IMR-90 (cell line): ENCODE data around the gene STAT5B. TPM values are rescaled to one million over a fixed set of nuclear protein-coding genes. Genes with fewer than 3 reads are reported as not detected.

Experiments used
- ATAC-seq: fragments of 200-7000 bp; cut with Tn5 transposase; 2 replicates; pipeline ENCODE4 v1.9.1; 2020; ENCODE audit warnings: low read depth, mild to moderate bottlenecking, moderate library complexity
- BruUV-seq: library from RNA; stranded (reverse); fragments of 400-500 nt; replicated peaks from 2 replicates; lab custom pipeline; 2021; lab: Mats Ljungman, UMichigan
- CTCF ChIA-PET: fragments of 300-600 bp; formaldehyde crosslinking; extraction: SDS; loops from one replicate; lab custom pipeline; 2021; ENCODE audit warnings: antibody characterized with exemption; lab: Yijun Ruan, JAX
- POLR2A ChIA-PET: fragments of 300-600 bp; sonication (Branson Sonifier 250); formaldehyde crosslinking; loops from one replicate; lab custom pipeline; 2022; ENCODE audit warnings: antibody characterized with exemption; ENCODE audit not compliant: unreplicated experiment; lab: Charles Lee
- DNase-seq: peaks from one replicate; pipeline ENCODE4 v3.0.0; 2013
- H2AFZ ChIP-seq: replicated peaks from 2 replicates; pipeline ENCODE3; 2013; ENCODE audit warnings: low read length, mild to moderate bottlenecking; ENCODE audit not compliant: poor library complexity
- H2AK5ac ChIP-seq: 2 replicates; pipeline ENCODE4 v1.6.1; 2013; ENCODE audit warnings: low read depth, low read length, inconsistent platforms
- H2AK9ac ChIP-seq: replicated peaks from 2 replicates; pipeline ENCODE3; 2013; ENCODE audit warnings: mild to moderate bottlenecking, low read depth, low read length, moderate library complexity; ENCODE audit not compliant: poor library complexity
- H2BK120ac ChIP-seq: 2 replicates; pipeline ENCODE4 v1.6.1; 2013; ENCODE audit warnings: low read depth, low read length, inconsistent platforms
- H2BK15ac ChIP-seq: 3 replicates; pipeline ENCODE4 v1.6.1; 2013; ENCODE audit warnings: low read depth, low read length, inconsistent platforms
- H2BK20ac ChIP-seq: 2 replicates; pipeline ENCODE4 v1.6.1; 2013; ENCODE audit warnings: low read depth, mild to moderate bottlenecking, inconsistent platforms, low read length, moderate library complexity
- H2BK5ac ChIP-seq: 2 replicates; pipeline ENCODE4 v1.6.1; 2013; ENCODE audit warnings: mild to moderate bottlenecking, low read depth, low read length, inconsistent platforms; ENCODE audit not compliant: poor library complexity, severe bottlenecking
- H3K14ac ChIP-seq: replicated peaks from 2 replicates; pipeline ENCODE4 v1.6.1; 2013; ENCODE audit warnings: low read depth, low read length, inconsistent platforms
- H3K18ac ChIP-seq: 2 replicates; pipeline ENCODE4 v1.6.1; 2013; ENCODE audit warnings: low read depth, low read length, control low read depth
- H3K23ac ChIP-seq: 2 replicates; pipeline ENCODE4 v1.6.1; 2013; ENCODE audit warnings: low read depth, low read length, inconsistent platforms
- H3K27ac ChIP-seq: 2 replicates; pipeline ENCODE4 v1.5.1; 2013; ENCODE audit warnings: mild to moderate bottlenecking, control low read depth, low read length; ENCODE audit not compliant: insufficient read depth
- H3K27me3 ChIP-seq: 2 replicates; pipeline ENCODE4 v1.6.1; 2013; ENCODE audit warnings: low read length; ENCODE audit not compliant: control insufficient read depth, insufficient read depth
- H3K36me3 ChIP-seq: 2 replicates; pipeline ENCODE4 v1.6.1; 2013; ENCODE audit warnings: low read length, mixed read lengths; ENCODE audit not compliant: control insufficient read depth, insufficient read depth
- H3K4ac ChIP-seq: 2 replicates; pipeline ENCODE4 v1.6.1; 2013; ENCODE audit warnings: low read depth, low read length, inconsistent platforms
- H3K4me1 ChIP-seq: 2 replicates; pipeline ENCODE4 v1.6.1; 2013; ENCODE audit warnings: low read length, mixed read lengths; ENCODE audit not compliant: control insufficient read depth, insufficient read depth
- H3K4me2 ChIP-seq: 2 replicates; pipeline ENCODE4 v1.6.1; 2013; ENCODE audit warnings: low read depth, mild to moderate bottlenecking, control low read depth, low read length, moderate library complexity
- H3K4me3 ChIP-seq: 2 replicates; pipeline ENCODE4 v1.5.1; 2013; ENCODE audit warnings: low read depth, mild to moderate bottlenecking, control low read depth, low read length, moderate library complexity; ENCODE audit not compliant: insufficient read depth
- H3K56ac ChIP-seq: 2 replicates; pipeline ENCODE4 v1.6.1; 2013; ENCODE audit warnings: low read length, inconsistent platforms; ENCODE audit not compliant: insufficient read depth; ENCODE audit errors: extremely low read depth
- H3K79me1 ChIP-seq, 2 experiments: 2 replicates each; pipeline ENCODE4 v1.6.1; 2013; ENCODE audit warnings: low read length in 2 of 2, inconsistent platforms in 1 of 2, low read depth in 1 of 2
- H3K9ac ChIP-seq: 2 replicates; pipeline ENCODE4 v1.6.1; 2013; ENCODE audit warnings: low read depth, low read length, control low read depth
- H3K9me1 ChIP-seq: 2 replicates; pipeline ENCODE4 v1.6.1; 2013; ENCODE audit warnings: low read length, inconsistent platforms; ENCODE audit not compliant: insufficient read depth
- H3K9me3 ChIP-seq: 2 replicates; pipeline ENCODE4 v1.6.1; 2013; ENCODE audit warnings: low read length; ENCODE audit not compliant: control insufficient read depth, insufficient read depth
- H4K20me1 ChIP-seq: 2 replicates; pipeline ENCODE4 v1.6.1; 2013; ENCODE audit warnings: low read length, inconsistent platforms; ENCODE audit not compliant: insufficient read depth
- H4K5ac ChIP-seq: 2 replicates; pipeline ENCODE4 v1.6.1; 2013; ENCODE audit warnings: mild to moderate bottlenecking, low read depth, low read length, control low read depth
- H4K8ac ChIP-seq, 2 experiments: 2 replicates each; pipeline ENCODE4 v1.6.1; 2013; ENCODE audit warnings: low read depth in 2 of 2, low read length in 2 of 2, control low read depth in 1 of 2, inconsistent platforms in 1 of 2
- H4K91ac ChIP-seq: 2 replicates; pipeline ENCODE4 v1.6.1; 2013; ENCODE audit warnings: low read depth, low read length, inconsistent platforms; ENCODE audit not compliant: insufficient read depth
- BHLHE40 ChIP-seq: fragments of 150-350 bp; IDR thresholded peaks from 2 replicates; pipeline ENCODE4 v1.6.1; 2016; ENCODE audit warnings: mild to moderate bottlenecking, low read depth, low read length
- CEBPB ChIP-seq: IDR thresholded peaks from 2 replicates; pipeline ENCODE4 v1.6.1; 2012; ENCODE audit warnings: low read depth, low read length, improper control_type of control experiment
- CHD1 ChIP-seq: IDR thresholded peaks from 2 replicates; pipeline ENCODE4 v1.6.1; 2012; ENCODE audit warnings: low read depth, low read length, improper control_type of control experiment
- ELK1 ChIP-seq: fragments of 150-350 bp; IDR thresholded peaks from 2 replicates; pipeline ENCODE4 v1.6.1; 2016; ENCODE audit warnings: low read depth, mild to moderate bottlenecking, low read length, moderate library complexity, borderline replicate concordance
- MAZ ChIP-seq: IDR thresholded peaks from 2 replicates; pipeline ENCODE4 v1.6.1; 2012; ENCODE audit warnings: low read depth, mild to moderate bottlenecking, low read length, improper control_type of control experiment, moderate library complexity, borderline replicate concordance
- RAD21 ChIP-seq: IDR thresholded peaks from 2 replicates; pipeline ENCODE4 v1.6.1; 2012; ENCODE audit warnings: low read length, improper control_type of control experiment
- RCOR1 ChIP-seq: IDR thresholded peaks from 2 replicates; pipeline ENCODE4 v1.6.1; 2012; ENCODE audit warnings: mild to moderate bottlenecking, low read length, improper control_type of control experiment; ENCODE audit not compliant: insufficient replicate concordance
- USF2 ChIP-seq: fragments of 150-350 bp; IDR thresholded peaks from 2 replicates; pipeline ENCODE4 v1.6.1; 2017; ENCODE audit warnings: mild to moderate bottlenecking, antibody characterized with exemption, low read length, low read depth
- WGBS, 2 experiments: methylation state at CpG; one replicate each; pipeline versions ENCODE4 v1.1.5 to v1.1.7; 2013; ENCODE audit warnings: missing lambda C conversion rate in 2 of 2; ENCODE audit not compliant: insufficient read length in 1 of 2; ENCODE audit errors: extremely low coverage in 2 of 2; 5-methylcytosine and 5-hydroxymethylcytosine counted together
- dilution Hi-C: fragments of 300-500 bp; cut with HindIII; formaldehyde crosslinking; loops from one replicate; pipeline ENCODE4 v1.14.3; 2018; ENCODE audit warnings: low sequenced_read_pairs; ENCODE audit not compliant: unreplicated experiment
- in situ Hi-C: fragments of 300-500 bp; cut with MboI; formaldehyde crosslinking; loops from 3 replicates; pipeline ENCODE4 v1.14.3; 2019; ENCODE audit warnings: low sequenced_read_pairs, inconsistent platforms, mixed read lengths
- intact Hi-C: fragments of 100-400 bp; cut with micrococcal nuclease; formaldehyde crosslinking; loops from 2 replicates; pipeline ENCODE4 v1.10.0; 2022
- polyA plus RNA-seq, 3 experiments: library from polyadenylated mRNA; depleted of rRNA; stranded (reverse); fragments of >200 nt; gene quantifications; 2 replicates each; pipeline ENCODE4 v1.2.3, GENCODE V29; 2012; ENCODE audit warnings: low replicate concordance in 1 of 3
- total RNA-seq: library from RNA; depleted of rRNA; stranded (reverse); fragments of >200 nt; gene quantifications from 2 replicates; pipeline ENCODE4 v1.2.3, GENCODE V29; 2012

Gene STAT5B
- total and polyA plus RNA-seq, 2 of the 4 experiments (the other 2 are of a cell fraction), result 24.4 to 29.6 TPM

- no peak overlapping the region for H3K9ac ChIP-seq
- ChIA-PET POLR2A (no interaction called here), CTCF (no interaction called here)
- H2BK20ac ChIP-seq, result no peak overlapping the region
- H2AK9ac ChIP-seq, result no peak overlapping the region
- H3K27ac ChIP-seq, result no peak overlapping the region
- DNase-seq (no peak), ATAC-seq (no peak)
- H3K9me1 ChIP-seq, result no peaks in the 10 kb centered on the region
- H2BK15ac ChIP-seq, result no peak overlapping the region
- no peak overlapping the region for H3K14ac ChIP-seq
- dilution Hi-C loops (no loop called here), in situ Hi-C loops (no loop called here), intact Hi-C loops (no loop called here)
- 35% methylated on average over 10 of the region's 14 CpGs; no CpG with 5 or more reads in 1 of the 2 experiments for WGBS, 2 experiments
- H2BK120ac ChIP-seq, result no peak overlapping the region
- no peaks in the 10 kb centered on the region for H3K36me3 ChIP-seq
- H4K8ac ChIP-seq, result no peak overlapping the region
- H2AK5ac ChIP-seq, result no peak overlapping the region
- H3K18ac ChIP-seq, result no peak overlapping the region
- H3K9me3 ChIP-seq, result no peaks in the 10 kb centered on the region
- no peak overlapping the region for H4K91ac ChIP-seq
- peaks cover 5% of the 10 kb centered on the region for H3K4me1 ChIP-seq
- H3K27me3 ChIP-seq, result peaks cover 55% of the 10 kb centered on the region
- H3K23ac ChIP-seq, result no peak overlapping the region
- no peak overlapping the region for H3K4me2 ChIP-seq
- H3K4me3 ChIP-seq, result no peak overlapping the region
- no peak overlapping the region for H3K56ac ChIP-seq
- 0 out of 2 replicates have a peak, but pooled peaks cover 2% of the 10 kb centered on the region for H4K20me1 ChIP-seq
- H2BK5ac ChIP-seq, result no peak overlapping the region
- no peak overlapping the region for H2AFZ ChIP-seq
- no TSS peak for BruUV-seq
- H3K79me1 ChIP-seq, result no peaks in the 10 kb centered on the region
- TF ChIP-seq USF2 (no peak), BHLHE40 (no peak), MAZ (no peak), RAD21 (no peak), CEBPB (no peak), RCOR1 (no peak), CHD1 (no peak), ELK1 (no peak)
- H3K4ac ChIP-seq, result no peak overlapping the region
- no peak overlapping the region for H4K5ac ChIP-seq
Measured at GRCh38 chr17:42178817-42179216, 97.4 kb downstream of the STAT5B start.
